Adrenal gland (tissue), 12 donors: ENCODE data around the gene PRPF6. TPM values are rescaled to one million over a fixed set of nuclear protein-coding genes. Genes with fewer than 3 reads are reported as not detected.
A peak's percentile ranks its signal among the peaks of the same experiment; 100 is the strongest.

Source experiments
- DNase-seq, 7 donors: peaks; one replicate each; pipeline ENCODE4 v3.0.0-alpha.2; 2019 to 2020
- H3K27ac ChIP-seq, 5 donors: fragments of 200-600 bp; sonication (generic) in 4 of 5; 1 replicate in 3 of 5; 2 replicates in 2 of 5; pipeline versions ENCODE4 v1.5.1 to v1.8.0; 2016 to 2020; ENCODE audit warnings: mild to moderate bottlenecking in 1 of 5
- H3K27me3 ChIP-seq: fragments of 200-600 bp; 2 replicates; pipeline ENCODE4 v1.8.0; 2021
- H3K36me3 ChIP-seq, 2 donors: fragments of 200-600 bp; replicated peaks in 1 of 2; 1 replicate in 1 of 2; 2 replicates in 1 of 2; pipeline versions ENCODE4 v1.5.1 to v1.8.0; 2018 to 2022
- H3K4me1 ChIP-seq, 2 donors: fragments of 200-600 bp; replicated peaks in 1 of 2; 1 replicate in 1 of 2; 2 replicates in 1 of 2; pipeline versions ENCODE4 v1.5.1 to v1.8.0; 2018 to 2021
- H3K4me3 ChIP-seq, 4 donors: fragments of 200-600 bp; sonication (generic) in 3 of 4; one replicate each; pipeline ENCODE4 v1.5.1; 2016 to 2018
- H3K9me3 ChIP-seq, 3 donors: fragments of 200-600 bp; sonication (generic) in 1 of 3; replicated peaks in 1 of 3; 1 replicate in 2 of 3; 2 replicates in 1 of 3; pipeline versions ENCODE4 v1.5.1 to v1.8.0; 2016 to 2021
- CTCF ChIP-seq, 6 experiments: fragments of 450-650 bp in 4 of 6; fragments of 200-600 bp in 2 of 6; sonication (generic) in 1 of 6; IDR thresholded peaks; 1 replicate in 5 of 6; 2 replicates in 1 of 6; pipeline versions ENCODE4 v1.5.1 to v1.8.0; 2016 to 2021; ENCODE audit warnings: antibody characterized with exemption in 6 of 6, mild to moderate bottlenecking in 2 of 6, moderate library complexity in 1 of 6
- POLR2A ChIP-seq, 2 donors: fragments of 450-650 bp; IDR thresholded peaks; one replicate each; pipeline ENCODE4 v1.6.1; 2017; ENCODE audit warnings: antibody characterized with exemption in 2 of 2, mild to moderate bottlenecking in 2 of 2, moderate library complexity in 1 of 2
- WGBS, 4 donors: extraction: QIAGEN DNeasy Blood & Tissue Kit in 2 of 4; methylation state at CpG; one replicate each; pipeline versions ENCODE4 v1.1.5 to v1.1.7; 2013 to 2017; 5-methylcytosine and 5-hydroxymethylcytosine counted together
- intact Hi-C, 2 donors: fragments of 100-400 bp; cut with DNase I; formaldehyde crosslinking; loops; one replicate each; pipeline versions ENCODE4 v1.14.1 to v1.15.0; 2022 to 2023
- polyA plus RNA-seq, 3 donors: library from polyadenylated mRNA; stranded (reverse); fragments of 200-250 nt in 2 of 3; fragments of 350-450 nt in 1 of 3; fragmentation: Illumina TruSeq in 1 of 3; extraction: RNeasy Lipid Tissue Mini Kit (QIAGEN cat#74804) in 1 of 3; gene quantifications; one replicate each; pipeline ENCODE4 v1.2.3, GENCODE V29; 2013 to 2014
- total RNA-seq, 9 donors: library from RNA; depleted of rRNA in 4 of 9; stranded (reverse); fragments of >200 nt in 4 of 9; fragments of 120-200 nt in 1 of 9; fragmentation: NEBNext Ultra II Directional in 1 of 9; extraction: Animal tissue kit (Norgen Biotek cat#: 25700) in 1 of 9; gene quantifications; one replicate each; pipeline versions ENCODE4 v1.1.0 to v1.2.4, GENCODE V29; 2013 to 2023
- donor health status: healthy with polysubstance abuse.
- donor health status: Bipolar disorder and iron deficiency.
- donor health status: DM: yes; HTN: yes; CAD: no.
- donor health status: DM: no; HTN: no; CAD: no.
- donor health status: DM: no; HTN: no; CAD: no.
- donor health status: DM: yes; HTN: yes; CAD: no.

Gene PRPF6
- total and polyA plus RNA-seq, 12 donors, result 48.3 to 73.9 (median 55.3) TPM

GRCh38 chr20:63961664-63962425 is 19.1 kb upstream of the PRPF6 start:
- DNase-seq, result no peak
- TF ChIP-seq POLR2A (IDR thresholded peaks at IDR 0.05) (no peak), CTCF (IDR thresholded peaks at IDR 0.05) (no peak)
- Histone ChIP-seq H3K9me3 (no peaks in the 10 kb centered on the region), H3K36me3 (peaks cover 0 to 56% of the 10 kb centered on the region in 2 donors), H3K4me1 (peaks cover 0 to 6% of the 10 kb centered on the region in 2 donors), H3K27me3 (no peaks in the 10 kb centered on the region), H3K4me3 (no peak overlapping the region), H3K27ac (no peak overlapping the region)
- 89 to 91% (median 90%) methylated on average over 12 to 26 of the region's 26 CpGs for WGBS, 4 donors
- intact Hi-C loops, result no loop called here

- TF ChIP-seq CTCF (IDR thresholded peaks at IDR 0.05), result no peak
- TF ChIP-seq POLR2A (IDR thresholded peaks at IDR 0.05), result no peak
- Histone ChIP-seq H3K4me3 (no peak overlapping the region), H3K9me3 (no peaks in the 10 kb centered on the region), H3K4me1 (no peaks in the 10 kb centered on the region), H3K27me3 (no peaks in the 10 kb centered on the region), H3K27ac (no peak overlapping the region), H3K36me3 (peaks cover 0 to 60% of the 10 kb centered on the region in 2 donors)
- WGBS, 4 donors, result 93 to 96% (median 94%) methylated on average over 28 to 61 of the region's 61 CpGs
- intact Hi-C loops, result no loop called here
- DNase-seq, result no peak
These were observed 18.2 kb upstream of the PRPF6 start for GRCh38 chr20:63962426-63963347.

- Histone ChIP-seq H3K36me3 (peaks cover 0 to 60% of the 10 kb centered on the region in 2 donors), H3K4me1 (peaks cover 0 to 4% of the 10 kb centered on the region in 2 donors), H3K27ac (no peak overlapping the region), H3K9me3 (no peaks in the 10 kb centered on the region), H3K27me3 (no peaks in the 10 kb centered on the region), H3K4me3 (no peak overlapping the region)
- intact Hi-C loops, result no loop called here
- WGBS, 4 donors, result 90 to 100% (median 93%) methylated on average over 3 to 27 of the region's 27 CpGs
- TF ChIP-seq POLR2A (IDR thresholded peaks at IDR 0.05) (no peak), CTCF (IDR thresholded peaks at IDR 0.05) (no peak)
- peak in 1 of 7 donors; percentile 16 for DNase-seq
These were observed 17.6 kb upstream of the PRPF6 start for GRCh38 chr20:63963348-63963741.

GRCh38 chr20:63963784-63964301 is 17.1 kb upstream of the PRPF6 start:
- DNase-seq, result no peak
- Histone ChIP-seq H3K9me3 (no peaks in the 10 kb centered on the region), H3K27ac (no peak overlapping the region), H3K4me3 (no peak overlapping the region), H3K4me1 (peaks cover 4 to 9% of the 10 kb centered on the region in 2 donors), H3K27me3 (no peaks in the 10 kb centered on the region), H3K36me3 (peaks cover 0 to 60% of the 10 kb centered on the region in 2 donors)
- TF ChIP-seq CTCF (IDR thresholded peaks at IDR 0.05) (no peak), POLR2A (IDR thresholded peaks at IDR 0.05) (no peak)
- 88 to 96% (median 94%) methylated on average over 3 to 16 of the region's 16 CpGs for WGBS, 4 donors
- intact Hi-C loops, result no loop called here
